ENCODE results near the gene PCNT. TPM values are rescaled to one million over a fixed set of nuclear protein-coding genes. Genes with fewer than 3 reads are reported as not detected.
A peak's percentile ranks its signal among the peaks of the same experiment; 100 is the strongest.

Gene PCNT
- total RNA-seq, 6 experiments from 2014 or later, result 23.2 to 26.9 (median 25.5) TPM

DNA sequence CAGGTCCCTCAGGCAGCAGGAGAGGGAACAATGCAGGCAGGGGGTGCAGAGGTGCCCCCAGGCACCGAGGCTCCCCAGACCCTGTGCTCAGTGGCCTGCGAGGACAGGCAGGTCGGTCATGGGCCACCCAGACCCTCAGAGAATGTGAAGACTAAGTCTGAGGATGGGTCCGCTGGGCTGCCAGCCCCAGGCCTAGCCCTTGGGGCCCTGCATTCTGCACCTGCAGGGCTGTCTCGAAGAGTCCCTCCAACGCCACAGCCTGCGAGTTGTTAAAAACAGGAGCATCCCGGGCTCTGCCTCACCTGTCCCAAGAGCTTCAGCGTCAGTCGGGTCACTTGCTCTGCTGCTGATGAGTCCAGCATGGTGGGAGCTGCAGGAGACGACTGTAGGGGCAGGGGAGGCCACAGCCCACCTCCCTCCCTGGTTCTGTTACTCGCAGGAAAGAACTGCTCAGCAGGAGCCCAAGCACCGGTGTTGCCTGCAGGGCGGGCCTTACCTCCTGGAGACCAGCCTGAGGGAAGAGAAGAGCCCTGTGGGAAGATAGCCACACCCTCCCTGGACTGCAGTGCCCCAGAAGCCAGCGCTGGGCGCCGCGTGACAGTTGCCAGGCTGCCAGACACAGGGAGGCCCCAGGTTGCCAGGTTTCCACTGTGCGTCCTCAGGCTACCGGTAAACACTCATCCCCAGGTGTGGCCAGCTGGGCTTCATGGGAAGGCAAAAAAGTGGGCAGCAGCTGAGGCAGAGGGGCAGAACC is 6.1 kb upstream of the PCNT start:
- no peak overlapping the region for H3K4me3 Mint-ChIP-seq
- no peak overlapping the region for H3K27ac Mint-ChIP-seq
- no peaks in the 10 kb centered on the region for H3K9me3 Mint-ChIP-seq
- peaks cover 27% of the 10 kb centered on the region for H3K4me1 Mint-ChIP-seq (ENCODE audit: low read depth)
- peaks cover 1% of the 10 kb centered on the region; the same call in 1 of the 2 replicates for H3K36me3 Mint-ChIP-seq (ENCODE audit: low read depth)
- no peaks in the 10 kb centered on the region; the same call in 1 of the 2 replicates for H3K27me3 Mint-ChIP-seq (ENCODE audit: insufficient read depth)
- TF ChIP-seq, protein P1, sequence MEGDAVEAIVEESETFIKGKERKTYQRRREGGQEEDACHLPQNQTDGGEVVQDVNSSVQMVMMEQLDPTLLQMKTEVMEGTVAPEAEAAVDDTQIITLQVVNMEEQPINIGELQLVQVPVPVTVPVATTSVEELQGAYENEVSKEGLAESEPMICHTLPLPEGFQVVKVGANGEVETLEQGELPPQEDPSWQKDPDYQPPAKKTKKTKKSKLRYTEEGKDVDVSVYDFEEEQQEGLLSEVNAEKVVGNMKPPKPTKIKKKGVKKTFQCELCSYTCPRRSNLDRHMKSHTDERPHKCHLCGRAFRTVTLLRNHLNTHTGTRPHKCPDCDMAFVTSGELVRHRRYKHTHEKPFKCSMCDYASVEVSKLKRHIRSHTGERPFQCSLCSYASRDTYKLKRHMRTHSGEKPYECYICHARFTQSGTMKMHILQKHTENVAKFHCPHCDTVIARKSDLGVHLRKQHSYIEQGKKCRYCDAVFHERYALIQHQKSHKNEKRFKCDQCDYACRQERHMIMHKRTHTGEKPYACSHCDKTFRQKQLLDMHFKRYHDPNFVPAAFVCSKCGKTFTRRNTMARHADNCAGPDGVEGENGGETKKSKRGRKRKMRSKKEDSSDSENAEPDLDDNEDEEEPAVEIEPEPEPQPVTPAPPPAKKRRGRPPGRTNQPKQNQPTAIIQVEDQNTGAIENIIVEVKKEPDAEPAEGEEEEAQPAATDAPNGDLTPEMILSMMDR (IDR thresholded peaks at IDR 0.05), result no peak
- DNase-seq, result no peak

DNA sequence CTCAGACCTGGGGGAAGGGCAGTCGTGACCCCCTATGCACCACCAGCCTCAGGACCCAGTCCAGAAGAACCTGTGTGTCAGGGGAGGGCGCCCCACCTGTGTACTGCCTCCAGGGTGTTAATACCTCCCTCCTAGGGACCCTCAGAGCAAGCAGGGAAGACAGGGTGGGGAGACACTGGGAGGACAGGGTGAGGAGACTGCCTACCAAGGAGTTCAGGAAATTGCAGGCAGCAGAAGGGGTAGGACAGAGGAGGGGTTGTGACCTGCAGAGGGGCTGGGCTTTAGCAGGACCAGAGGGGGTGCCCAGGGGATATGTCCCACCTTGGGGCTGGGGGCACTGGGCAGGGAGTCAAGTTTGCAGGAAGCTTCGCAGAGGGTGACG is 5.5 kb upstream of the PCNT start:
- no peak overlapping the region for H3K27ac Mint-ChIP-seq

DNA sequence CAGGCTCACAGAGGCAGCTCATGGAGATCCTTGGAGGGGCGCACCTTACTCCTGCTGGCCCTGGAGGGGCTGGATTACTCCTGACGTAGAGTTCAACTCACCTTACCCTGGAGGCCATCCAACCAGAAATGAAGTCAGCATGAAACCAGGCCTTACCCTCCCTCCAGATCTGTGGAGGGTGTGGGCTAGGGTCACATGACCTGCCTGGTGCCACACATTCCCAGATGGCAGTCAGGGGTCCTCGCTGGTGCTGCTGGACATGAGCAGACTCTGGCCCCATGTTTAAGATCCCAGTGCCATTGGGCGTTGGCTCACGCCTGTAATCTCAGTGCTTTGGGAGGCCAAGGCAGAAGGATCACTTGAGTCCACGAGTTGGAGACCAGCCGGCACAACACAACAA is 4.8 kb upstream of the PCNT start:
- Mint-ChIP-seq H3K27me3 (ENCODE audit: insufficient read depth) (no peaks in the 10 kb centered on the region; the same call in 1 of the 2 replicates), H3K9me3 (no peaks in the 10 kb centered on the region), H3K4me1 (ENCODE audit: low read depth) (peaks cover 27% of the 10 kb centered on the region), H3K27ac (no peak overlapping the region), H3K4me3 (no peak overlapping the region), H3K36me3 (ENCODE audit: low read depth) (peaks cover 4% of the 10 kb centered on the region; the same call in 1 of the 2 replicates)
- TF ChIP-seq, protein P1 (IDR thresholded peaks at IDR 0.05), result no peak
- no peak for DNase-seq

More for the DNA sequence above, 5.5 kb upstream of the PCNT start:
- no peak for DNase-seq
- Mint-ChIP-seq H3K4me3 (no peak overlapping the region), H3K27me3 (ENCODE audit: insufficient read depth) (no peaks in the 10 kb centered on the region; the same call in 1 of the 2 replicates), H3K4me1 (ENCODE audit: low read depth) (peaks cover 27% of the 10 kb centered on the region), H3K9me3 (no peaks in the 10 kb centered on the region), H3K36me3 (ENCODE audit: low read depth) (peaks cover 4% of the 10 kb centered on the region; the same call in 1 of the 2 replicates)
- TF ChIP-seq, protein P1 (IDR thresholded peaks at IDR 0.05), result no peak

DNA sequence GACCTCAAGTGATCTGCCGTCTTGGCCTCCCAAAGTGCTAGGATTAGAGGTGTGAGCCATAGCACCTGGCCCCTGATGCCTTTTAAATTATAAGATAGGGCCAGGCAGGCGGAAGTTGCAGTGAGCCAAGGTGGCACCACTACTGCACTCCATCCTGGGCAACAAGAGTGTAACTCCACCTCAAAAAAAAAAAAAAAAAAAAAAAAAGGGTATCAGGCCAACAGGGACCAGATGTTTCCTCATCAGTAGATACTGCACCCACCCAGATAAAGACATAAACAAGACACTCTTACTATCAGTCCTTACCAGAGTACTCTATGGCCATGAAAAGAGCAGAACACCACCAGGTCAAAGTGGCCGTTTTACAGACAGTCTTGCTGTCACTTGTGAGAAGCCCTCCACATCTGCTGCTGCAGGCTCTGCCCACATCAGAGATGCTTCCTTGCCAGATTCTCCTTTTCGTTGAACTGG is 3.6 kb upstream of the PCNT start:
- DNase-seq, result no peak
- Mint-ChIP-seq H3K36me3 (ENCODE audit: low read depth) (peaks cover 4% of the 10 kb centered on the region; the same call in 1 of the 2 replicates), H3K27me3 (ENCODE audit: insufficient read depth) (no peaks in the 10 kb centered on the region; the same call in 1 of the 2 replicates), H3K4me3 (no peak overlapping the region; the same call in 1 of the 2 replicates), H3K4me1 (ENCODE audit: low read depth) (peaks cover 29% of the 10 kb centered on the region), H3K27ac (peak overlapping the region; percentile 16), H3K9me3 (no peaks in the 10 kb centered on the region)
- TF ChIP-seq, protein P1 (IDR thresholded peaks at IDR 0.05), result no peak

DNA sequence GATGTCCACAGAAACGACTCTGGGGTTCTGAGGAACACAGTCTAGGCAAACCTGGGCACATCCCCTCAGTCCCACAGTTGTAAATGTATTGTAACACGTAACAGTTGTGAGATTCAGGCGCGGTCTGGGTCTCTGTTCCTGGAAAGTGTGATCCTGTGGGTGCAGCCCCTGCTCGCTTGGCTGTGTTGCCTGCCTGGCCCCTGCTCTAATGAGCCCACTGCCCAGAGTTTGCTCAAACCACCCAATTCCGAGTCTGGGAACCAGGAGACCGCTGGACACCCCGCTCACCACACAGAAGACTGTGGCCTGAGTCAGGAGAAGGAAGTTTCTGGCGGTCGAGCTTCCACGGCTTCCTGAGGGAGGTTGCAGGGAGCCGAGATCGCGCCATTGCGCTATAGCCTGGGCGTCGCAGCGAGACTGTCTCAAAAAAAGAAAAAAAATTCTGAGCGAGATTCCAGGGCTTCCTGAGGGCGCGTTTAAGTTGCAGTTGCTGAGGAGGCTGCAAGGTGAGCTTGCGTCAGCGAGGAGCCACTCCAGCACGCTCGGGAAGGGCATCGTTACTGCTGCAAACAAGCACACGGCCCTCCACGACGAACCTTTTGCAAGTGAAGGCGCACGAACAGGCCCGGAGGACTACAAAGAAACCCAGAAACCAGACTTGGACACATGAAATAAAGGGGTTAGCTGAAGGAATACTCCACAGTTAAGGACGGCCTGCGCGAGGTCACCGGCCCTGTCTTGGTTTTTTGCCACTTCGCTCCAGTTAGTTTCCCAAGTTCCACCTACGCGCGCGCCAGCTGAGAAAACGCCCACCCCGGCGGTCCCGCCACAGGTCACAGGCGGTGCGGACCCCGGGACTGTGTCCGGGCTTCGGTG is 1.4 kb upstream of the PCNT start:
- peak; percentile 46 for DNase-seq
- peaks cover 14% of the 10 kb centered on the region; the same call in 1 of the 2 replicates for H3K36me3 Mint-ChIP-seq (ENCODE audit: low read depth)
- TF ChIP-seq, protein P1 (IDR thresholded peaks at IDR 0.05), result no peak
- H3K27me3 Mint-ChIP-seq (ENCODE audit: insufficient read depth), result no peaks in the 10 kb centered on the region; the same call in 1 of the 2 replicates
- H3K9me3 Mint-ChIP-seq, result no peaks in the 10 kb centered on the region
- H3K27ac Mint-ChIP-seq, result peak overlapping the region; percentile 85
- H3K4me3 Mint-ChIP-seq, result peak overlapping the region; percentile 94
- peaks cover 42% of the 10 kb centered on the region for H3K4me1 Mint-ChIP-seq (ENCODE audit: low read depth)
